Measurements from ENCODE around the gene SLC13A2.

SLC13A2 gene

DNA sequence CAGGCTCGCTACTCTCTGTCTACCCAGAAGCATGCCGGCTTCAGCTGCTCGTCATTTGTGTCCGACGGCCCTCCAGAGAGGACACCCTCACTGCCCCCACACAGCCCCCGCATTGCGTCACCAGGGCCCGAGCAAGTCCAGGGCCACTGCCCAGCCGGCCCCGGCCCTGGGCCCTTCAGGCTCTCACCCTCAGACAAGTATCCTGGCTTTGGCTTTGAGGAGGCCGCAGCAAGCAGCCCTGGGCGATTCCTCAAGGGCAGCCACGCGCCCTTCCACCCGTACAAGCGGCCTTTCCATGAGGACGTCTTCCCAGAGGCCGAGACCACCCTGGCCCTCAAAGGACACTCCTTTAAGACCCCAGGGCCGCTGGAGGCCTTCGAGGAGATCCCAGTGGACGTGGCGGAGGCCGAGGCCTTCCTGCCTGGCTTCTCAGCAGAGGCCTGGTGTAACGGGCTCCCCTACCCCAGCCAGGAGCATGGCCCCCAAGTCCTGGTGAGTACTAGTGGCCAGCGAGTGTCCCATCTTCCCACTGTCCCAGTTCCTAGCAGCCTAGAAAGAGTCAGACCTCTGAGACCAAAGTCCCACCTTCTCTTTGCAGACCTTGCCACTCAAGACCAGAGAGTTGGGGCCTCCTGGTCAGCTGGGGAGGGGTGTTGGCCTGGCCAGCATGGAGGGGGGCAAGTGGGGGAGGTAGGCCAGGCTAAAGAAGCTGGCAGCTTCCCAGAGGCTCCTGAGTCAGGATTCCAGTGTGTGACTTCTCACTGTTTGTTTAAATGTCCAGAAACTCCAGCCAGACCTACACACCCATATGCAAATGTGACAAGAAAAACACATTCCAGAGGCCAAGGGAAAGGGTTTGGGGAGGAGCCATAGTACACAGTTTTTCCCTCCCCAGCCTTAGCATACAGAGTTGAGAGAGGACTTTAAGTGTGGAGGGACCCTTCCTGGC is 51.3 kb downstream of the SLC13A2 start:
- no peak overlapping the region for H3K9ac ChIP-seq (ENCODE audit: insufficient read length, low read depth)
- no peak overlapping the region for H3K4me3 ChIP-seq (ENCODE audit: insufficient read length, low read depth)
- TF ChIP-seq ZNF274 (IDR thresholded peaks at IDR 0.05; ENCODE audit: low read depth, low read length) = no peak
- TF ChIP-seq SUZ12 (IDR thresholded peaks at IDR 0.05; ENCODE audit: extremely low read depth, insufficient read depth, insufficient read length) = no peak
- TF ChIP-seq YY1 (IDR thresholded peaks at IDR 0.05; ENCODE audit: insufficient read depth, insufficient read length) = no peak
- H3K9me3 ChIP-seq (ENCODE audit: insufficient read depth, low read length) = no peaks in the 10 kb centered on the region
- no peaks in the 10 kb centered on the region for H3K36me3 ChIP-seq (ENCODE audit: insufficient read depth, insufficient read length, low read length)
- H3K27me3 ChIP-seq (ENCODE audit: insufficient read depth, insufficient read length) = no peaks in the 10 kb centered on the region
- peaks cover 16% of the 10 kb centered on the region for H3K4me1 ChIP-seq (ENCODE audit: insufficient read depth, insufficient read length)
- DNase-seq (ENCODE audit: low read depth, low spot score) = no peak

DNA sequence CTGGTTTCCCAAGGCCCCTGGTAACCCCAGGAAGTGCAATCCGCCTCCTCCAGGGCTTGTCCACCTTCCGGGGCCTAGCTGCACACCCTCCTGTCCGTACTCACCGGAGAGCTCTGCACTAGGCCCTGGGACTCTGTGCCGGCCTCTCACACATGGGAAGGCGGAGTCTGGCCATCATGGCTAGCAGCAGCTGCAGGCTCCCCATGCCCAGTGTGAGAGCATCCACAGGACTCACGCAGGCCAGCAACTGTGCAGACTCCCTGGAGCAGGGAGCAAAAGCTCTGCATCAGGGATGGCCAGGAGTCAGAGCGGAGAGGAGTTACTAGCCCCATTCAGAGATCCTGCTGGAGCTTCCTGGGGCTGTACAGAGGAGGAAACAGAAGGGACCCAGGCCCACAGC is 52.9 kb downstream of the SLC13A2 start:
- no peak for TF ChIP-seq YY1 (IDR thresholded peaks at IDR 0.05; ENCODE audit: insufficient read depth, insufficient read length)
- TF ChIP-seq ZNF274 (IDR thresholded peaks at IDR 0.05; ENCODE audit: low read depth, low read length) = no peak
- no peak for TF ChIP-seq SUZ12 (IDR thresholded peaks at IDR 0.05; ENCODE audit: extremely low read depth, insufficient read depth, insufficient read length)
- Histone ChIP-seq H3K4me3 (ENCODE audit: insufficient read length, low read depth) (no peak overlapping the region), H3K9ac (ENCODE audit: insufficient read length, low read depth) (no peak overlapping the region), H3K27me3 (ENCODE audit: insufficient read depth, insufficient read length) (no peaks in the 10 kb centered on the region), H3K4me1 (ENCODE audit: insufficient read depth, insufficient read length) (peaks cover 13% of the 10 kb centered on the region), H3K9me3 (ENCODE audit: insufficient read depth, low read length) (no peaks in the 10 kb centered on the region), H3K36me3 (ENCODE audit: insufficient read depth, insufficient read length, low read length) (no peaks in the 10 kb centered on the region)
- DNase-seq (ENCODE audit: low read depth, low spot score) = no peak

DNA sequence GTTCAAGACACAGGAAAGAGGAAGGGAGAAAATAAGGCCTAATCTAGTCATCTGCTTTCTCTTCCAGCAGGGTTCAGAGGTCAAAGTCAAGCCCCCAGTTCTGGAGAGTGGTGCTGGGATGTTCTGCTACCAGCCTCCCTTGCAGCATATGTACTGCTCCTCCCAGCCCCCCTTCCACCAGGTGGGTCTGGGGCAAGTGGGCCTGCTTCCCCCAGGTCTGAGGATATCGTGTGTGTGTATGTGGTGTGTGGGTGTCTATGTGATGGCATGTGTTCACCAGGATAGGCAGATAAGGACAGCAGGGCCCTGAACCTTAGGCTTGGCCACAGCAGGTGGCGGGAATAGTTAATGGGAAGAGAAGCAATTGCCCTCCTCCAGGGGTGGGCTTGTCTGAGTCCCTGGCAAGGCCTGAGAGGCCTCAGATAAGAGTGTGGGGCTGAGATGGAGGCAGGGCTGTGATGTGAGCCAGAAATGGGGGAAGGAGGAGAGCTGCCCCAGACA is 53.8 kb downstream of the SLC13A2 start:
- Histone ChIP-seq H3K9ac (ENCODE audit: insufficient read length, low read depth) (no peak overlapping the region), H3K9me3 (ENCODE audit: insufficient read depth, low read length) (no peaks in the 10 kb centered on the region), H3K4me1 (ENCODE audit: insufficient read depth, insufficient read length) (peaks cover 10% of the 10 kb centered on the region), H3K27me3 (ENCODE audit: insufficient read depth, insufficient read length) (no peaks in the 10 kb centered on the region), H3K36me3 (ENCODE audit: insufficient read depth, insufficient read length, low read length) (no peaks in the 10 kb centered on the region), H3K4me3 (ENCODE audit: insufficient read length, low read depth) (no peak overlapping the region)
- TF ChIP-seq YY1 (IDR thresholded peaks at IDR 0.05; ENCODE audit: insufficient read depth, insufficient read length) (no peak), SUZ12 (IDR thresholded peaks at IDR 0.05; ENCODE audit: extremely low read depth, insufficient read depth, insufficient read length) (no peak), ZNF274 (IDR thresholded peaks at IDR 0.05; ENCODE audit: low read depth, low read length) (no peak)
- DNase-seq (ENCODE audit: low read depth, low spot score) = no peak

DNA sequence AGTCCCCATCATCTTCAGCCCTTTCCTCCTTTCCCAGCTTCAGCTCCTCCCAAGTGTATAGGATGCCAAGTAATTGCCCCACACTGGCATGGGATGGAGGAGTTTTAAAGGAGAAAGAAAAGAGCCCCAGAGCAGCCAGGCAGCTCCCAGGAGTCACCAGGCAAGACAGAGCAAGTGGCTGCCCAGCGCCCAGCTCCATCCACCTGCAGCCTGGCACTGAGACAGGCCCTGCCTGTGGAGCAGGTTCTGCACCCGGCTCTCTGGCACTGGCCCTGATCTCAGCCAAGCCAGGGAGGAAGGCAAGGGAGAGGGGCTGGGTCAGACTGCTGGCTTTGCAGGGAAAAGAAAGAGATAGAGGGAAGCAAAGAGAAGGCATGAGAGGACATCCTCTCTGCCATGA is 54.4 kb downstream of the SLC13A2 start:
- no peaks in the 10 kb centered on the region for H3K9me3 ChIP-seq (ENCODE audit: insufficient read depth, low read length)
- DNase-seq (ENCODE audit: low read depth, low spot score) = no peak
- TF ChIP-seq ZNF274 (IDR thresholded peaks at IDR 0.05; ENCODE audit: low read depth, low read length) (no peak), YY1 (IDR thresholded peaks at IDR 0.05; ENCODE audit: insufficient read depth, insufficient read length) (no peak), SUZ12 (IDR thresholded peaks at IDR 0.05; ENCODE audit: extremely low read depth, insufficient read depth, insufficient read length) (no peak)
- no peaks in the 10 kb centered on the region for H3K36me3 ChIP-seq (ENCODE audit: insufficient read depth, insufficient read length, low read length)
- peaks cover 10% of the 10 kb centered on the region for H3K4me1 ChIP-seq (ENCODE audit: insufficient read depth, insufficient read length)
- H3K4me3 ChIP-seq (ENCODE audit: insufficient read length, low read depth) = no peak overlapping the region
- no peaks in the 10 kb centered on the region for H3K27me3 ChIP-seq (ENCODE audit: insufficient read depth, insufficient read length)
- H3K9ac ChIP-seq (ENCODE audit: insufficient read length, low read depth) = no peak overlapping the region

GRCh38 chr17:28528327-28529012 is 55.0 kb downstream of the SLC13A2 start:
- DNase-seq (ENCODE audit: low read depth, low spot score) = no peak
- TF ChIP-seq YY1 (IDR thresholded peaks at IDR 0.05; ENCODE audit: insufficient read depth, insufficient read length) = no peak
- no peak for TF ChIP-seq ZNF274 (IDR thresholded peaks at IDR 0.05; ENCODE audit: low read depth, low read length)
- no peak for TF ChIP-seq SUZ12 (IDR thresholded peaks at IDR 0.05; ENCODE audit: extremely low read depth, insufficient read depth, insufficient read length)
- Histone ChIP-seq H3K9ac (ENCODE audit: insufficient read length, low read depth) (no peak overlapping the region), H3K9me3 (ENCODE audit: insufficient read depth, low read length) (no peaks in the 10 kb centered on the region), H3K36me3 (ENCODE audit: insufficient read depth, insufficient read length, low read length) (no peaks in the 10 kb centered on the region), H3K4me1 (ENCODE audit: insufficient read depth, insufficient read length) (peaks cover 10% of the 10 kb centered on the region), H3K4me3 (ENCODE audit: insufficient read length, low read depth) (no peak overlapping the region), H3K27me3 (ENCODE audit: insufficient read depth, insufficient read length) (no peaks in the 10 kb centered on the region)

DNA sequence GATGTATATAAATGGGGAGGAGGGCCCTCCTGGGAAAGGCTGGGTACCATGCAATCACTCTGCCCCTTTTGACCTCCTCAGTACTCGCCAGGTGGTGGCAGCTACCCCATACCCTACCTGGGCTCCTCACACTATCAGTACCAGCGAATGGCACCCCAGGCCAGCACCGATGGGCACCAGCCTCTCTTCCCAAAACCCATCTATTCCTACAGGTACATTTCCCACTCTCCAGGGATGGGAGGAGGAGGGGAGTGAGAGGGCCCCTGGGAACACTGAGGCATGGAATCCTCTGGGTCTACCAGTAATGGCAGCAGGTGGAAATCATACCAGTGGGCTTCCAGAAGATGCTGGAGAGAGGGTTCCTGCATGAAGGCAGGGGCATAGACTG is 55.6 kb downstream of the SLC13A2 start:
- no peak overlapping the region for H3K4me3 ChIP-seq (ENCODE audit: insufficient read length, low read depth)
- TF ChIP-seq YY1 (IDR thresholded peaks at IDR 0.05; ENCODE audit: insufficient read depth, insufficient read length) = no peak
- TF ChIP-seq ZNF274 (IDR thresholded peaks at IDR 0.05; ENCODE audit: low read depth, low read length) = no peak
- no peak for TF ChIP-seq SUZ12 (IDR thresholded peaks at IDR 0.05; ENCODE audit: extremely low read depth, insufficient read depth, insufficient read length)
- no peak for DNase-seq (ENCODE audit: low read depth, low spot score)
- H3K9ac ChIP-seq (ENCODE audit: insufficient read length, low read depth) = no peak overlapping the region
- peaks cover 8% of the 10 kb centered on the region for H3K4me1 ChIP-seq (ENCODE audit: insufficient read depth, insufficient read length)
- no peaks in the 10 kb centered on the region for H3K36me3 ChIP-seq (ENCODE audit: insufficient read depth, insufficient read length, low read length)
- H3K27me3 ChIP-seq (ENCODE audit: insufficient read depth, insufficient read length) = no peaks in the 10 kb centered on the region
- H3K9me3 ChIP-seq (ENCODE audit: insufficient read depth, low read length) = no peaks in the 10 kb centered on the region

DNA sequence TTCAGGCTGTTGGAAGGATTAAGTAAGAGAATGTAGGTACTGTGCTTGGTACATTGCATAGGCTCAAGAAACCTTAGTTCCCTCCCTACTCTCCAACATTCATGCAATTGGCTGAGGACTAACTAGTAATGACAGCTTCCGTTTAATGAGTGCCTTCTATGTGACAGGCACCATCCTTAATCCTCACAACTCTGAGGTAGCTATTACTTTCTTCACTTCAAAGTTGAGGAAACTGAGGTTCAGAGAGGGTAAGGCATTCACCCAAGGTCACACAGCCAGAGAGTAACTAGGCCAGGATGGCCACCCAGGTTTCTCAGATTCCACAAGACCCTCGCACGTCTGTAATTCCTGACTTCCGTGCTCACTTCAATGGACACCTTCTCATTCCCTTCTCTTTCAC is 56.8 kb downstream of the SLC13A2 start:
- no peak for TF ChIP-seq YY1 (IDR thresholded peaks at IDR 0.05; ENCODE audit: insufficient read depth, insufficient read length)
- no peak for TF ChIP-seq ZNF274 (IDR thresholded peaks at IDR 0.05; ENCODE audit: low read depth, low read length)
- TF ChIP-seq SUZ12 (IDR thresholded peaks at IDR 0.05; ENCODE audit: extremely low read depth, insufficient read depth, insufficient read length) = no peak
- peaks cover under 1% of the 10 kb centered on the region for H3K4me1 ChIP-seq (ENCODE audit: insufficient read depth, insufficient read length)

More for the DNA sequence above, 56.8 kb downstream of the SLC13A2 start:
- no peak overlapping the region for H3K9ac ChIP-seq (ENCODE audit: insufficient read length, low read depth)
- H3K4me3 ChIP-seq (ENCODE audit: insufficient read length, low read depth) = no peak overlapping the region
- no peaks in the 10 kb centered on the region for H3K9me3 ChIP-seq (ENCODE audit: insufficient read depth, low read length)
- H3K36me3 ChIP-seq (ENCODE audit: insufficient read depth, insufficient read length, low read length) = no peaks in the 10 kb centered on the region
- no peak for DNase-seq (ENCODE audit: low read depth, low spot score)
- H3K27me3 ChIP-seq (ENCODE audit: insufficient read depth, insufficient read length) = no peaks in the 10 kb centered on the region
